Measurements from ENCODE around the gene MYH14.

DNA sequence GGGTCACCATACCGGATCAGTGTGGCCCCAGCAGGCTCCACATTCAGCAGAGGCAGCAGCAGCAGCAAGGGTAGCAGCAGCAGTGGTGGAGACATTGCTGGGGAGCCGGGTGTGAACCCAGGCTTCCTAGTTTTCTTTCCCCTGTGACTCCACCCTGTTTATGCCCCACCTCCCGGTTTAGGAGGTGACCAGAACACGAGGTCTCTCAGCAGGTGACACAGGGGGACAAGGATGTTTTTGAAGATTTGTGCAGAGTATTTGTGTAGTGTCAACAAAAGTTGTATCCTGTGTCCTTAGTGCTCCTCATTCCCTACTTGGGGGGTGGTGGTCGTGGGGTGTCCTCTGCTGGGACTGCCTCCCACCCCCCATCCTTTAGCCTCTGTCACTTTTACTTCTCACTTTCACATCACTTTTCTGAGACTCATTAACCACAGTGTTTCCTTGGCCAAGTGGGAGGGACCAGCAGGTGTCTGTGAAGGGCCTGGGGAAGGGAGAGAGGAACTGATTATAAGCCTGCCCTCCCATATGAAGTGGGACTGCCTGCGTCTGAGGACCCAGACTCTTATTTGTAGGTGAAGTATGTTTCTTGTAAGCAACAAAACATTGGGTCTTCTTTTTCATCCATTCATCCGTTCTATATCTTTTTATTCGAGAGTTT is 141.4 kb downstream of the MYH14 start:
- TF ChIP-seq YY1 (IDR thresholded peaks at IDR 0.05; ENCODE audit: insufficient read depth, insufficient read length), result no peak
- TF ChIP-seq ZNF274 (IDR thresholded peaks at IDR 0.05; ENCODE audit: low read depth, low read length), result no peak

Data from NT2/D1 (cell line).